ENCODE data around the gene EIF4G1.

EIF4G1 gene

DNA sequence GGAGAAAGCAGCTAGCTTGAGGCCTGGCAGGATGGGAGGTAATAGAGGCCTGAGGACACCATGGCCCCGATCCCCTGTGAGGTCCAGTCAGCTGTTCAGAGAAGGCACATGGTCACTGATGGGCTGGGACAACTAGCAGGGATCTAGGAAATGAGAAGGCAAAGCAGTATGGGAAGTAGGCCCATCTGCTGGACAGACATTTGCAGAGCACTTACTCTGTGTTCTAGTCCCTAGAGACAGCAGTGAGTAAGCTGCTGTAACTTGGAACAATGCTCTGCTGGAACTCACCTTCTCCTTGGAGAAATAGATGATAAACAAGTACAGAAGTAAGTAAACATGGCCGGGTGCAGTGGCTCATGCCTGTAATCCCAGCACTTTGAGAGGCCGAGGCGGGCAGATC, 31.5 kb upstream of the EIF4G1 start:
- WGBS (ENCODE audit: insufficient coverage), result 100% methylated on average over 1 of the region's 4 CpGs
- ChIA-PET POLR2A (no interaction called here), CTCF (interaction anchor here (0.8 to 2.1 kb wide), 6 partner anchors 10 to 398 kb away, joined by 3 to 8 read pairs (median 6); partner anchors contain the start of gene PARL)
- H3K27me3 ChIP-seq (replicated peaks in 2 of 5; ENCODE audit: control insufficient read depth in 4 of 5, insufficient read depth in 5 of 5, low read length in 4 of 5), result peaks cover 1 to 20% (median 9%) of the 10 kb centered on the region in 5 experiments
- no peak overlapping the region for H3K27ac ChIP-seq (ENCODE audit: insufficient read depth in 1 of 2, low read depth in 1 of 2, low read length in 2 of 2, poor library complexity in 1 of 2, severe bottlenecking in 2 of 2)
- H3K36me3 ChIP-seq (ENCODE audit: control insufficient read depth in 4 of 4, insufficient read depth in 4 of 4, low read length in 3 of 4), result no peaks in the 10 kb centered on the region
- no peak for DNase-seq
- H3K4me3 ChIP-seq (ENCODE audit: control insufficient read depth in 1 of 7, extremely low read depth in 1 of 7, insufficient read depth in 4 of 7, low read depth in 2 of 7, low read length in 6 of 7), result no peak overlapping the region
- H3K9me3 ChIP-seq (ENCODE audit: control extremely low read depth in 1 of 5, control insufficient read depth in 4 of 5, insufficient read depth in 2 of 5, low read depth in 1 of 5, low read length in 4 of 5), result no peaks in the 10 kb centered on the region
- no peaks in the 10 kb centered on the region for H3K4me1 ChIP-seq (ENCODE audit: control extremely low read depth in 1 of 4, control insufficient read depth in 4 of 4, insufficient read depth in 4 of 4, low read length in 3 of 4)

DNA sequence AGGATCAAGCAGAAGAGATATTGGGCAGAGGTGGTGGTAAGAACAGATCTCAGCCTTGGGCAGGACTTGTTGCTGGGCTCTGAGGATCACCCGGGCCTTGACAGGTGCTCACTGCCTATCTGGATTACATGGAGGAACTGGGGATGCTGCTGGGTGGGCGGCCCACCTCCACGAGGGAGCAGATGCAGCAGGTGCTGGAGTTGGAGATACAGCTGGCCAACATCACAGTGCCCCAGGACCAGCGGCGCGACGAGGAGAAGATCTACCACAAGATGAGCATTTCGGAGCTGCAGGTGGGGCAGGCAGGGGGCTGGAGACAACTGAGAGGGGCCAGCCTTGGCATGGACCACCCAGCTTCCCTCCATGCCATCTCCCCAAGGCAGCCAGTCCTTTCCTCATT, 30.7 kb upstream of the EIF4G1 start:
- no peaks in the 10 kb centered on the region for H3K9me3 ChIP-seq (ENCODE audit: control extremely low read depth in 1 of 5, control insufficient read depth in 4 of 5, insufficient read depth in 2 of 5, low read depth in 1 of 5, low read length in 4 of 5)
- 98% methylated on average over 8 of the region's 8 CpGs for WGBS (ENCODE audit: insufficient coverage)
- H3K4me1 ChIP-seq (ENCODE audit: control extremely low read depth in 1 of 4, control insufficient read depth in 4 of 4, insufficient read depth in 4 of 4, low read length in 3 of 4), result no peaks in the 10 kb centered on the region
- H3K4me3 ChIP-seq (ENCODE audit: control insufficient read depth in 1 of 7, extremely low read depth in 1 of 7, insufficient read depth in 4 of 7, low read depth in 2 of 7, low read length in 6 of 7), result no peak overlapping the region
- POLR2A ChIA-PET, result no interaction called here
- CTCF ChIA-PET, result interaction anchor here (1.0 to 2.1 kb wide), 4 partner anchors 11 to 399 kb away, joined by 3 to 8 read pairs (median 4); partner anchors contain the start of gene PARL
- H3K36me3 ChIP-seq (ENCODE audit: control insufficient read depth in 4 of 4, insufficient read depth in 4 of 4, low read length in 3 of 4), result no peaks in the 10 kb centered on the region
- no peak for DNase-seq
- no peak overlapping the region for H3K27ac ChIP-seq (ENCODE audit: insufficient read depth in 1 of 2, low read depth in 1 of 2, low read length in 2 of 2, poor library complexity in 1 of 2, severe bottlenecking in 2 of 2)
- H3K27me3 ChIP-seq (replicated peaks in 2 of 5; ENCODE audit: control insufficient read depth in 4 of 5, insufficient read depth in 5 of 5, low read length in 4 of 5), result peaks cover 0 to 14% (median 5%) of the 10 kb centered on the region in 5 experiments

DNA sequence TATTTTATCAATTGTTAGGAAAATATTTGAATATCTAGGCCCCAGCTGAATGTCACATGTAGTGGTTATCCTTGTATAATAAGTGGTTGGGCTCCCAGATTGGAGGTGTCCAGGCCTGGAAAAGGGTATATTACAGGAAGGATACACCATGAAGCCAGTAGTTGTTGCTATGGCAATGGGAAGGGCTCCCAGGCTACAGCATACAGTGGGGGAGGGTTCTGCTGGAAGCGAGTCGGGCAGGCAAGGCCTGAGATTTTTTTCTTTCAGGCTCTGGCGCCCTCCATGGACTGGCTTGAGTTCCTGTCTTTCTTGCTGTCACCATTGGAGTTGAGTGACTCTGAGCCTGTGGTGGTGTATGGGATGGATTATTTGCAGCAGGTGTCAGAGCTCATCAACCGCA, 29.7 kb upstream of the EIF4G1 start:
- 42% methylated on average over 4 of the region's 4 CpGs for WGBS (ENCODE audit: insufficient coverage)
- peak; percentile 39 to 50 (median 45) for DNase-seq
- no peaks in the 10 kb centered on the region for H3K9me3 ChIP-seq (ENCODE audit: control extremely low read depth in 1 of 5, control insufficient read depth in 4 of 5, insufficient read depth in 2 of 5, low read depth in 1 of 5, low read length in 4 of 5)
- no peaks in the 10 kb centered on the region for H3K4me1 ChIP-seq (ENCODE audit: control extremely low read depth in 1 of 4, control insufficient read depth in 4 of 4, insufficient read depth in 4 of 4, low read length in 3 of 4)
- H3K27ac ChIP-seq (ENCODE audit: insufficient read depth in 1 of 2, low read depth in 1 of 2, low read length in 2 of 2, poor library complexity in 1 of 2, severe bottlenecking in 2 of 2), result no peak overlapping the region
- no peaks in the 10 kb centered on the region for H3K36me3 ChIP-seq (ENCODE audit: control insufficient read depth in 4 of 4, insufficient read depth in 4 of 4, low read length in 3 of 4)
- ChIA-PET POLR2A (no interaction called here), CTCF (interaction anchor here (1.0 to 1.5 kb wide), 2 partner anchors 10 to 57 kb away, joined by 3 to 4 read pairs; no protein-coding TSS in a partner anchor)
- peaks cover 0 to 9% (median 4%) of the 10 kb centered on the region in 5 experiments for H3K27me3 ChIP-seq (replicated peaks in 2 of 5; ENCODE audit: control insufficient read depth in 4 of 5, insufficient read depth in 5 of 5, low read length in 4 of 5)
- H3K4me3 ChIP-seq (ENCODE audit: control insufficient read depth in 1 of 7, extremely low read depth in 1 of 7, insufficient read depth in 4 of 7, low read depth in 2 of 7, low read length in 6 of 7), result no peak overlapping the region

DNA sequence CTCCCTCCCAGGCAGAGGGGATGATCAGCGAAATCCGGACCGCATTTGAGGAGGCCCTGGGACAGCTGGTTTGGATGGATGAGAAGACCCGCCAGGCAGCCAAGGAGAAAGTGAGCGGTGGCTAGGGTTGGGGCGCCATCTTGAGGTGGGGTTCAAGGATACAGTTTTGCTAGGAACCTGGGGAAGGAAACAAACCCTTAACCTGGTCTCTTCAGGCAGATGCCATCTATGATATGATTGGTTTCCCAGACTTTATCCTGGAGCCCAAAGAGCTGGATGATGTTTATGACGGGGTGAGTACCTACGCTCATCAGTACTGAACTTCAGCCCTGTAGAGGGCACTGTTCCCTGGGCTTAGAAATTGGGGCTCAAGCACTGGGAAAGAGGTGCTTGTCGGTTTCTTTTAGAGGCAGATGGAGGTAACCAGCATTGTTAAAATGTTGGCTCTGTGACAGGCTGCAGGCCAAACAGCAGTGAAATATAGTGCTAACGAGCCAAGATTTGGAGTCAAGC, 24.9 kb upstream of the EIF4G1 start:
- ChIA-PET POLR2A (no interaction called here), CTCF (interaction anchor here (0.8 to 2.3 kb wide), 9 partner anchors 21 to 394 kb away, joined by 3 to 8 read pairs (median 4); no protein-coding TSS in a partner anchor)
- no peaks in the 10 kb centered on the region for H3K36me3 ChIP-seq (ENCODE audit: control insufficient read depth in 4 of 4, insufficient read depth in 4 of 4, low read length in 3 of 4)
- 16% methylated on average over 7 of the region's 10 CpGs for WGBS (ENCODE audit: insufficient coverage)
- H3K4me3 ChIP-seq (ENCODE audit: control insufficient read depth in 1 of 7, extremely low read depth in 1 of 7, insufficient read depth in 4 of 7, low read depth in 2 of 7, low read length in 6 of 7), result no peak overlapping the region
- H3K9me3 ChIP-seq (ENCODE audit: control extremely low read depth in 1 of 5, control insufficient read depth in 4 of 5, insufficient read depth in 2 of 5, low read depth in 1 of 5, low read length in 4 of 5), result no peaks in the 10 kb centered on the region
- peaks cover 0 to 8% (median 4%) of the 10 kb centered on the region in 5 experiments for H3K27me3 ChIP-seq (replicated peaks in 2 of 5; ENCODE audit: control insufficient read depth in 4 of 5, insufficient read depth in 5 of 5, low read length in 4 of 5)
- peak; percentile 64 to 79 (median 76) for DNase-seq
- H3K27ac ChIP-seq (ENCODE audit: insufficient read depth in 1 of 2, low read depth in 1 of 2, low read length in 2 of 2, poor library complexity in 1 of 2, severe bottlenecking in 2 of 2), result no peak overlapping the region
- peaks cover 0 to 4% (median 0%) of the 10 kb centered on the region in 4 experiments for H3K4me1 ChIP-seq (ENCODE audit: control extremely low read depth in 1 of 4, control insufficient read depth in 4 of 4, insufficient read depth in 4 of 4, low read length in 3 of 4)

DNA sequence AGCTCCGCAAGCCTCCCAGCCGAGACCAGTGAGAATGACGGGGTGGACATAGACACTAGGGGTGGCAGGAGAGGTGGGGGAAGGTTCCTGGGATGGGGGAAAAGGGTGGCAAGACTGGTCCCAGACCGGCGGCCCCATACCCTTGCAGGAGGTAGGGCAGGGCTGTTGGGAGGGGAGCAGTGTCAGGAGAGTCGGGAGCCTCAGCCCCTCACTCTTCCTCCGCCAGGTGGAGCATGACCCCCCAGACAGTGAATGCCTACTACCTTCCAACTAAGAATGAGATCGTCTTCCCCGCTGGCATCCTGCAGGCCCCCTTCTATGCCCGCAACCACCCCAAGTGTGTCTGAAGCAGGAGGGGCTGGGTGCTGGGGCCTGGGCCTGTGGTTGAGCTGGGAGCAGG, 24.1 kb upstream of the EIF4G1 start:
- ChIA-PET CTCF (interaction anchor here (0.8 to 2.3 kb wide), 5 partner anchors 13 to 393 kb away, joined by 3 to 8 read pairs (median 5); no protein-coding TSS in a partner anchor), POLR2A (no interaction called here)
- Histone ChIP-seq H3K27me3 (replicated peaks in 2 of 5; ENCODE audit: control insufficient read depth in 4 of 5, insufficient read depth in 5 of 5, low read length in 4 of 5) (peaks cover 0 to 8% (median 4%) of the 10 kb centered on the region in 5 experiments), H3K9me3 (ENCODE audit: control extremely low read depth in 1 of 5, control insufficient read depth in 4 of 5, insufficient read depth in 2 of 5, low read depth in 1 of 5, low read length in 4 of 5) (no peaks in the 10 kb centered on the region), H3K27ac (ENCODE audit: insufficient read depth in 1 of 2, low read depth in 1 of 2, low read length in 2 of 2, poor library complexity in 1 of 2, severe bottlenecking in 2 of 2) (no peak overlapping the region), H3K4me3 (ENCODE audit: control insufficient read depth in 1 of 7, extremely low read depth in 1 of 7, insufficient read depth in 4 of 7, low read depth in 2 of 7, low read length in 6 of 7) (no peak overlapping the region), H3K36me3 (ENCODE audit: control insufficient read depth in 4 of 4, insufficient read depth in 4 of 4, low read length in 3 of 4) (no peaks in the 10 kb centered on the region), H3K4me1 (ENCODE audit: control extremely low read depth in 1 of 4, control insufficient read depth in 4 of 4, insufficient read depth in 4 of 4, low read length in 3 of 4) (peaks cover 0 to 4% (median 0%) of the 10 kb centered on the region in 4 experiments)
- 100% methylated on average over 7 of the region's 10 CpGs for WGBS (ENCODE audit: insufficient coverage)
- DNase-seq, result no peak

DNA sequence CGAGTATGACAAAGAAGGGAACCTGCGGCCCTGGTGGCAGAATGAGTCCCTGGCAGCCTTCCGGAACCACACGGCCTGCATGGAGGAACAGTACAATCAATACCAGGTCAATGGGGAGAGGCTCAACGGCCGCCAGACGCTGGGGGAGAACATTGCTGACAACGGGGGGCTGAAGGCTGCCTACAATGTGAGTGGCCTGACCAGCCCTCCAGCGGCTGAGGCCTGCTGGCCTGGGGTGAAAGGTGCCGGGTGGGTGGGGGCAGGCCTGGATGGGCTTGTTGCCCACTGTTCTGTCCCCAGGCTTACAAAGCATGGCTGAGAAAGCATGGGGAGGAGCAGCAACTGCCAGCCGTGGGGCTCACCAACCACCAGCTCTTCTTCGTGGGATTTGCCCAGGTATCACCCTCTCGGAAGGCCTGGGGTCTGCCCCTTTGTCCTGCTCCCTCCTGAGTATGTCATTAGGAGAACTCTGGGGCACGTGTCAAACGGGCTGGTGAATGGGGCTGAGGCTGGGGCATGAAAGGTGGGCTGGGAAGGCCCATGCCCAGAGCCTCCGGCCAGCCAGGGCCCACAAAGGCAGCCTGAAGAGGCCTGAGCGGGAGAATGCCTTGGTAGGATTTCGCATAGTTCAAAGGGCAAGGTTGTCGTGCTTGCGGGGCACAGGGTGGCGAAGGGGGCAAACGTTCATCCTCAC, 23.2 kb upstream of the EIF4G1 start:
- ChIA-PET CTCF (interaction anchor here (1.0 to 2.3 kb wide), 7 partner anchors 12 to 395 kb away, joined by 3 to 7 read pairs (median 5); no protein-coding TSS in a partner anchor), POLR2A (no interaction called here)
- Histone ChIP-seq H3K4me3 (ENCODE audit: control insufficient read depth in 1 of 7, extremely low read depth in 1 of 7, insufficient read depth in 4 of 7, low read depth in 2 of 7, low read length in 6 of 7) (no peak overlapping the region), H3K27me3 (replicated peaks in 2 of 5; ENCODE audit: control insufficient read depth in 4 of 5, insufficient read depth in 5 of 5, low read length in 4 of 5) (peaks cover 0 to 8% (median 5%) of the 10 kb centered on the region in 5 experiments), H3K4me1 (ENCODE audit: control extremely low read depth in 1 of 4, control insufficient read depth in 4 of 4, insufficient read depth in 4 of 4, low read length in 3 of 4) (peaks cover 0 to 4% (median 0%) of the 10 kb centered on the region in 4 experiments), H3K36me3 (ENCODE audit: control insufficient read depth in 4 of 4, insufficient read depth in 4 of 4, low read length in 3 of 4) (no peaks in the 10 kb centered on the region), H3K9me3 (ENCODE audit: control extremely low read depth in 1 of 5, control insufficient read depth in 4 of 5, insufficient read depth in 2 of 5, low read depth in 1 of 5, low read length in 4 of 5) (no peaks in the 10 kb centered on the region), H3K27ac (ENCODE audit: insufficient read depth in 1 of 2, low read depth in 1 of 2, low read length in 2 of 2, poor library complexity in 1 of 2, severe bottlenecking in 2 of 2) (no peak overlapping the region)
- 94% methylated on average over 22 of the region's 22 CpGs for WGBS (ENCODE audit: insufficient coverage)
- no peak for DNase-seq
